ENCODE data around the gene WWOX. TPM values are rescaled to one million over a fixed set of nuclear protein-coding genes. Genes with fewer than 3 reads are reported as not detected.

The WWOX gene
- total and polyA plus RNA-seq, 2 experiments from 2014 or later, result 17.0 to 39.8 TPM

- Histone ChIP-seq H3K4me3 (no peak overlapping the region), H3K27ac (no peak overlapping the region), H2AFZ (no peak overlapping the region), H3K9me2 (replicated peaks; ENCODE audit: insufficient read depth) (no peaks in the 10 kb centered on the region), H3K27me3 (no peaks in the 10 kb centered on the region), H4K20me1 (ENCODE audit: insufficient read depth, poor library complexity, severe bottlenecking) (no peaks in the 10 kb centered on the region), H3K9me3 (ENCODE audit: low read depth) (no peaks in the 10 kb centered on the region), H3K4me2 (no peak overlapping the region), H3K79me2 (no peaks in the 10 kb centered on the region), H3K36me3 (replicated peaks; ENCODE audit: insufficient read depth, low read depth) (no peaks in the 10 kb centered on the region), H3K4me1 (ENCODE audit: insufficient read depth) (no peaks in the 10 kb centered on the region)
- DNase-seq (ENCODE audit: low spot score), result no peak
- WGBS (ENCODE audit: low lambda C conversion rate, missing lambda C conversion rate), result 64% methylated on average over 11 of the region's 11 CpGs
- TF ChIP-seq, protein P1, sequence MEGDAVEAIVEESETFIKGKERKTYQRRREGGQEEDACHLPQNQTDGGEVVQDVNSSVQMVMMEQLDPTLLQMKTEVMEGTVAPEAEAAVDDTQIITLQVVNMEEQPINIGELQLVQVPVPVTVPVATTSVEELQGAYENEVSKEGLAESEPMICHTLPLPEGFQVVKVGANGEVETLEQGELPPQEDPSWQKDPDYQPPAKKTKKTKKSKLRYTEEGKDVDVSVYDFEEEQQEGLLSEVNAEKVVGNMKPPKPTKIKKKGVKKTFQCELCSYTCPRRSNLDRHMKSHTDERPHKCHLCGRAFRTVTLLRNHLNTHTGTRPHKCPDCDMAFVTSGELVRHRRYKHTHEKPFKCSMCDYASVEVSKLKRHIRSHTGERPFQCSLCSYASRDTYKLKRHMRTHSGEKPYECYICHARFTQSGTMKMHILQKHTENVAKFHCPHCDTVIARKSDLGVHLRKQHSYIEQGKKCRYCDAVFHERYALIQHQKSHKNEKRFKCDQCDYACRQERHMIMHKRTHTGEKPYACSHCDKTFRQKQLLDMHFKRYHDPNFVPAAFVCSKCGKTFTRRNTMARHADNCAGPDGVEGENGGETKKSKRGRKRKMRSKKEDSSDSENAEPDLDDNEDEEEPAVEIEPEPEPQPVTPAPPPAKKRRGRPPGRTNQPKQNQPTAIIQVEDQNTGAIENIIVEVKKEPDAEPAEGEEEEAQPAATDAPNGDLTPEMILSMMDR (IDR thresholded peaks at IDR 0.05; ENCODE audit: poor library complexity), result no peak
Measured at GRCh38 chr16:78473031-78473699, 373.7 kb downstream of the WWOX start.

DNA sequence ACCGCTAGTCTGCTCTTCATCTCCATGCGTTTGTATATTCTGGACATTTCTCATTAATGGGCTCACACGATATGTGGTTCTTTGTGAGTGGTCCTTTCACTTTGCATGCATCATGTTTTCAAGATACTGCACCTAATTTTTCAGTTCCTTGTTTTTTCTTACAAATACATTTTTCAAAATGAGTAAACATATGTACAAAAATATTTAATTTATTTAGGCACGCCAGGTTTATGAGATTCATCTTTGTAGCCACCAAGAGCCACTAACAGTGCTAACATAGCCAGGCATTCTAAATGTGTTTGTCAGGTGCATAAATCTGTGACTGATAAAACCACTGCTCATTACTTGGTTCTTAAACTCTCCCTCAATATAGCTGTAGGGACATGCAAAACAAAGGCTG lies 375.3 kb downstream of the WWOX start:
- no peaks in the 10 kb centered on the region for H3K79me2 ChIP-seq
- no peaks in the 10 kb centered on the region for H3K9me2 ChIP-seq (replicated peaks; ENCODE audit: insufficient read depth)
- TF ChIP-seq EZH2phosphoT487 (IDR thresholded peaks at IDR 0.05; ENCODE audit: low read depth, severe bottlenecking, unreplicated experiment) (no peak), EZH2 (IDR thresholded peaks at IDR 0.05; ENCODE audit: borderline replicate concordance) (no peak)
- TF ChIP-seq, protein P1 (IDR thresholded peaks at IDR 0.05; ENCODE audit: poor library complexity), result no peak
- H3K27ac ChIP-seq, result no peak overlapping the region
- H3K27me3 ChIP-seq, result no peaks in the 10 kb centered on the region
- no peaks in the 10 kb centered on the region for H4K20me1 ChIP-seq (ENCODE audit: insufficient read depth, poor library complexity, severe bottlenecking)
- H2AFZ ChIP-seq, result no peak overlapping the region
- H3K4me1 ChIP-seq (ENCODE audit: insufficient read depth), result no peaks in the 10 kb centered on the region
- no peaks in the 10 kb centered on the region for H3K36me3 ChIP-seq (replicated peaks; ENCODE audit: insufficient read depth, low read depth)
- 94% methylated on average over 4 of the region's 4 CpGs for WGBS (ENCODE audit: low lambda C conversion rate, missing lambda C conversion rate)
- no peaks in the 10 kb centered on the region for H3K9me3 ChIP-seq (ENCODE audit: low read depth)
- no peak for DNase-seq (ENCODE audit: low spot score)
- no peak overlapping the region for H3K4me3 ChIP-seq
- no peak overlapping the region for H3K4me2 ChIP-seq

- Histone ChIP-seq H3K4me2 (no peak overlapping the region), H3K4me1 (ENCODE audit: insufficient read depth) (no peaks in the 10 kb centered on the region), H3K79me2 (no peaks in the 10 kb centered on the region), H3K4me3 (no peak overlapping the region), H3K9me2 (replicated peaks; ENCODE audit: insufficient read depth) (no peaks in the 10 kb centered on the region), H3K9me3 (ENCODE audit: low read depth) (no peaks in the 10 kb centered on the region), H2AFZ (no peak overlapping the region), H3K27ac (no peak overlapping the region), H3K36me3 (replicated peaks; ENCODE audit: insufficient read depth, low read depth) (no peaks in the 10 kb centered on the region), H4K20me1 (ENCODE audit: insufficient read depth, poor library complexity, severe bottlenecking) (no peaks in the 10 kb centered on the region), H3K27me3 (no peaks in the 10 kb centered on the region)
- no peak for TF ChIP-seq EZH2 (IDR thresholded peaks at IDR 0.05; ENCODE audit: borderline replicate concordance)
- TF ChIP-seq, protein P1 (IDR thresholded peaks at IDR 0.05; ENCODE audit: poor library complexity), result no peak
- no peak for TF ChIP-seq EZH2phosphoT487 (IDR thresholded peaks at IDR 0.05; ENCODE audit: low read depth, severe bottlenecking, unreplicated experiment)
- DNase-seq (ENCODE audit: low spot score), result no peak
- 88% methylated on average over 7 of the region's 7 CpGs for WGBS (ENCODE audit: low lambda C conversion rate, missing lambda C conversion rate)
Measured at GRCh38 chr16:78476615-78477014, 377.2 kb downstream of the WWOX start.

Measured in hepatocyte (in vitro differentiated cells).